ENCODE results near the gene CNGB1.

CNGB1 gene

DNA sequence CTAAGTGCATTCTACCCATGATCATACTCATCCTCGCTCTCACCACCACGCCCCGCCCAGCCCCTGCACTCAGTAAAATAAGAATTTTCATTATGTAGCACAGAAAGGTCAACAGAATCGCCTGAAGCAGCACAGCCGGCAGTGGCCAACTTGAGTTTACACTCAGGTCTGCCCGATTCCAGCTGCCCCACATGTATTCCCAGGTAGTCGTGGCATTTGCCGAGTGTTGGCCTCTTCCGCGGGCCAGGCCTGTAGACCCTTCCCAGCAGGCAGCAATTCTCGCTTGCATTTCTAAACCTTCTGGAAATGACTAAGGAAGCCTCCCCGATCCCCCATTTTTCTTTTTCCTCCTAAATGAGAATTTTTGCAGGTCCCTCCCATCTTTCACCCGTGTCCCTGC lies 609 bp downstream of the CNGB1 start:
- no peak for DNase-seq

DNA sequence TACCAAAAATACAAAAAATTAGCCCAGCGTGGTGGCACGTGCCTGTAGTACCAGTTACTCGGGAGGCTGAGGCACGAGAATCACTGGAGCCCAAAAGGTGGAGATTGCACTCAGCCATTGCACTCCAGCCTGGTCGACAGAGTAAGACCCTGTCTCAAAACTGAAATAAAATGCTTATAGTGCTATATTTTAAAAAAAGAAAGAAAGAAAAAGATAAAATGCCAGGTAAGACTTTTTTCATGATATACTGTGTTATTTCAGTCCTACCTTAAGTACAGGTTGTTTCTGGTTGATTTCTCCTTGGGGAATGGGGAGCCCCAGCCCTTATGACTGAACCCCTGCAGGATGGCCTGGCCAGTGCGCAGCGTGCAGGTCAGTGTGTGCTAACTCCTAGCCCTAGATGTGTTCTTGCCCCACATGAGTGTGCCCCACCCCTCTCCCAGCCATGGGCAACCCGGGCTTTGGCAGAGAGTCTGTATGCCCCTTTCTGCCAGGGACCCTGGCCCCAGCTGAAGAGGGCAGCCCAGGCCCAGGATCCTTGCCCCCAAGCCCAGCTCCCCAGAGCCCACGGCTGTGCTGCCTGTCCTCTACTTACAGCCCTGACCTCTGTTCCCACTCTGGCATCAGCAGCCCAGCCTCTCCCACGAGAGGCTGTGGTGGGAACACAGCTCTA lies 1.3 kb downstream of the CNGB1 start:
- DNase-seq = no peak

DNA sequence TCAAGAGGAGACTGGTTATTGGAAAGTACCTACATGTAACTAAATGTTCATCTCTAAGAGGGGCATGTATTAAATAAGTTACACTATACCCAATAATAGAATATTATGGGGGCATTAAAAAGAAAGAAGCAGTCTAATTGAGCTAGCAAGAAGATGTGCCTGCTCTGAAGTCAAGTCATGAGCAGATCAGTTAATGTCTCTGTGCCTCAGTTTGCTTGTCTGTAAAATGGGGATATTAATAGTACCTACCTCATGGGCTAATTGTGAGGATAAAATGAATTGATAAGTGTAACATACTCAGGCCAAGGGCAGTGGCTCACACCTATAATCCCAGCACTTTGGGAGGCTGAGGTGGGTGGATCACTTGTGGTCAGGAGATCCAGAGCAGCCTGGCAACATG lies 3.0 kb downstream of the CNGB1 start:
- DNase-seq = no peak

DNA sequence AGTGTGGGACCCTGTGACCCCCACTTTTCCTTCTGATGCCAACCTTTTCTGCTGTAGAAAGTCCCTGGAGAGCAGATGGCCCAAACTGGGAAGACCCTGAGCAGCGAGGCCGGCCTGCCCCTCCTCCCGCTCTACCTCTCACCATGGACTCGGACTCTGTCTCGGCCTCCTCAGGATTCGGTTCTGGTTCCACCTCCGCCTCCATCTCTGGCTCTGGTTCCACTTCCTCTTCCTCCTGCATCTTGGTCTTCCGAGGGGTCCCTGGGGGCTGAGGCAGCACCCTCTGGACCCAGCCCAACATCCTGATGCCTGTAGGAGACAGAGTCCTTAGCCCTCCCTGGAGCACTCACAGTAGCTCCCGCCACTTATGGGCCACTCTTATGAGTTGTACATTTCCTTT lies 3.9 kb downstream of the CNGB1 start:
- no peak for DNase-seq

DNA sequence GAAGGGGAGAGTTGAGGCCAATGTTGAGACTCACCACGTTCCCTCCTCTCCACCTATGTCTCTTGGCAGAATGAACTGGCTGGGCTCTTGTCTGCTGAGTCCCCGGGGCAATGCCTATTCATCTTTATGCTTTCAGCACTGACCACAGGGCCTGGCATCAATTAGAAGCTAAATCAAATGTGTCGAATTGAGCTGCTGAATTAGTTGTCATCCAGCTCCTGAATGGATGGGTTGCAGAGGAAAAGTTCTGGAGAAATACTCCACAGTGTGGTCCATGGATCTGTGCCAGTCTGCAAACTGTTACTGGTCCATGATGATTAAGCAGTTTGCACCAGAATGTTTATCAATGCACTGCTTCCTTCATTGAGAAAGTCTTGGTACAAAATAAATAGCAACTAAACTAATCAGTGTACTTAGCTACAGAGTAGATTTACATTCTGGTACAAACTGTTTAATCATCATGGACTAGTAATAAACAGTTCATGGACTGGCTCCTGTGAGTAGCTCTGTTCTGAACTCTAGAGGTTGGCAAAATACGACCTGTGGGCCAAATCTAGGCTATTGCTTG lies 4.6 kb downstream of the CNGB1 start:
- no peak for DNase-seq

DNA sequence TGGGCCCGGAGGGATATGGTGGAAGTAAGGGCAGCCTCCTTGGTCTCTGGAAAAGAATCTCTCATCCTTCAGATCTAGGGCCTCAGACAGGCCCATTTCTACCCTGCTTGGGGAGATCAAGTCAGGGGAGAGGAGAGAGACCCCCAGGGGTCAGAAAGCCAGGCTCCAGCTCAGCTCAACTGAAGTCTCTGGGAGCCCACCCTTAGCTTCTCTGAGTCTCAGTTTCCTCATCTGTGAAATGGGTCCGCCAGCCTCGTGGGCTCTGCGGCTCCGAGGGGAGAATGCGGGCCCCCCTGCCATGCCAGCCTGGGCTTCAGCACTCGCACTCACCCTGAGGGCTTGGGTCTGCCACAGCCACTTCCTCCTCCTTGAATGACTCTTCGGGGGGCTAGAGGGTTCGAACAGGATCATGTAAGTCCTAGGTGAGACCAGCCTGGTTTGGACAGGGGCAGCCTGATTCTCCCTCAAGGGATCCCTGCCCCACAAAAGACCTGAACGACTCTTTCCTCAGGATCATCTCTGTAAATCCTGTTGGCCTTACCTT lies 6.7 kb downstream of the CNGB1 start:
- no peak for DNase-seq

DNA sequence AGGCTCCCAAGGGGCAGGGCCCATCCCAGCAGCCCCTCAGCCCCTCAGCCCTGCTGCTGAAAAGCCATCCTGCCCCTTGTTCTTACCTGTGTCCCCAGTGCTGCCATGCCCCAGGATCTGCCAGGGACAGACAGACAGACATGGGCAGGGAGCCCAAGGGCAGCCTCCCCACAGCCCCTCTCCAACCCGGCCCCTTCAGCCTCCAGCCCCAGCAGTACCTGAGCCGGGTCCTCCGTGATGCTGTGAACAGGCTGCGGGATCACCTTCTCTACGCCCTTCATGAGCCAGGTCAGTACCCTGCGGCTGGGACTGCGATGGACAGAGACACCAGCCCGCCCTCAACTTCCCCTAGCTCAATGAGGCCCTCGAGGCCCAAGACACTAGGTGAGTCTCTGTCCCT lies 8.2 kb downstream of the CNGB1 start:
- no peak for DNase-seq

DNA sequence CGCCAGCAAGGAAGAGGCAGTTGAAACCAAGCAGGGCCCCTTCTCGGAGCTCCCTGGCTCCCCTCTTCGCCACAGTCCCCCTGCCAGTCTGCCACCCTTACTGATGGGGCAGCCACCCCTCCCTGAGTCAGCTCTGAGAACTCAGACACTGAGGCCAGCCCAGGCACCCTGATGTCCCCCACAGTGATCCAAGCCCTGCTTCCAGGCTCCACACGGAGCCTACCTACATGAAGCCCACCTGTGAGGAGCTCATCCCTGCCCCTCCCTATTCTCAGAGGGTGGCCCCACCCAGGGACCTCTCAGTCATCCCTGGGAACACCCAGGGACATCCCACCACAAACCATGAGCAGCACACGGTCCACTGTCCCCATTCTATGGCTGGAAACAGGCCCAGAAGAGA lies 8.9 kb downstream of the CNGB1 start:
- DNase-seq = no peak

DNA sequence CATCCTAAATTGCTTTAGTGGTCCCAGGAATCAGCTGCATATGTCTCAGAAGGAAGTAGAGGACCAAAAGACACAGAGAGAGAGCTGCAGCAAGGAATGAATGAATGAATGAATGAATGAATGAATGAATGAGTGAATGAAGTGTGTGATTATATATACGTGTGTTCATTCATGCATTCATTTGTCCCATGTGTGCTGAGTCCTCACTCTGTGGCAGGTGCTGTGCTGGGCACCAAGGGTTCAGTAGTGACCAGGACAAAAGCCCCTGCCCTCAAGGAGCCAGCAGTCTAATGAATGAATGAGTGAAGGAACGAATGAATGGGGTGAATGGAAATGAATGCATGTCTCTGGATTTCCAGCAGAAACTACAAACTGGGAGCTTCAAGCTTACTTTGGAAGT lies 9.4 kb downstream of the CNGB1 start:
- DNase-seq = no peak

DNA sequence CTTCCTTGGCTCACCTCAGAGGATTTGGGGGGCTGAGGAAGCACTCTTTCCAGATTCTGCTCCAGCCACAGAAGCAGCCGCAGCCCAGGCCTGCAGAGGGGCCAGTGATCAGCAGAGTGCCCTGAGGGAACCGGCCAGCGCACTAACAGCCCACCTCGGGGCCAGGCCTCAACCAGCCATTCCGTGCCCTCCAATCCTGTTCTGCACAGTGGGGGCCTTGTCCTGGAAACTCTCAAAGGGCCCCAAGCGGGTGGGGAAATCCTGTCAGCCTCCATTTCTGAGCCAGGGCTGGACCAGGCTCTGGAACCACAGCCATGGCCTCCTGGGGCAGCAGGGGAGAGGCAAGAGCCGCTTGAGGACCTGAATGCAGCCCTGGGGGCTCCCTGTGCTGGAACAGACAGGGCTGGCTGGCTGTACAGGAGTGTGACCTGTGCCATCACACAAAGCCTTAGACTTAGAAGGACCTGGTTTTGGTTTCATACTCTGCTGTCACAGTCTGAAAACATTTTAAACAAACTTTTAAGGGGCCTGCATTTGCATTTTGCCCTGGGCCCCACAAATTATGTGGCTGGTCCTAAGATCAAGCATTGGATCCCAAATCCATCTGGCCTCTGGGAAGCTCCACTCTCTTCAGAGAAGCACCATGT lies 10.0 kb downstream of the CNGB1 start:
- no peak for DNase-seq

DNA sequence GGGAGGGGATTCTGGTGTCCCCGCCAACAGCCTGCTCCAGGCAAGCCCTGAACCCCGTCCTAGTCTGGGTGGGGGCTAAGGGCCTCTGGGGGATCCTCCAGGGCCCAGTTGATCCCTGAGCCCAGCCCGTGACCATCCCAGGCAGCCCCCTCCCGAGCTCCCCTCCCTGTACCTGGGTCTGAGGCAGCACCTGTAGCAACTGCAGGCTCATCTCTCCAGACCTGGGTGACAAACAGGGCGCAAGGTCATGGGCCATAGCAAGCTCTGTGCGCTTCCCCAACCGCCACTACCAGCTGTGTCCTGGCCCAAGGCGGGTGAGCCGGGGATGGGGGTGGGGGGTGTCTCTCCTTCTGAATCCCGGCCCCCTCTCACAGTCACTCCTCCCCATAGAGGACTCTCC lies 10.6 kb downstream of the CNGB1 start:
- DNase-seq = no peak

DNA sequence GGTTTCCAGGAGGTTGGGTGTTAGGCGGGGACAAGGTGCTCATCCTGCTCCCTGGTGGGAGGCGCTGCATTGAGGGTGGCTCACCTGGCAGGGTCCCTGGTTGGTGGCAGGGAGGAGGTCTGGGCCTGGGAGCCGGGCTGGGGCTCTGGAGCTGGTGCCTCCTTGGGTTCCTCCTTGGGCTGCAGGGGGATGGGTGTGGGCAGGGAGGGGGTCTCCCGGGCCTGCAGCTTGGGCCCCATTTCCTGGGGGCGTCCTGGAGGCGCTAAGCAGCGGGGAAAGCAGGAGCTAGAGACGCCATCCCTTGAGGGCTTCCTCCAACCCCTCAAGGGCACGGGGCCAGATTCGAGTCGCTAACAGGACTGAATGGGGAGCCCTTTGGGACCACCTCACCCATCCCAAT lies 11.1 kb downstream of the CNGB1 start:
- DNase-seq = no peak

DNA sequence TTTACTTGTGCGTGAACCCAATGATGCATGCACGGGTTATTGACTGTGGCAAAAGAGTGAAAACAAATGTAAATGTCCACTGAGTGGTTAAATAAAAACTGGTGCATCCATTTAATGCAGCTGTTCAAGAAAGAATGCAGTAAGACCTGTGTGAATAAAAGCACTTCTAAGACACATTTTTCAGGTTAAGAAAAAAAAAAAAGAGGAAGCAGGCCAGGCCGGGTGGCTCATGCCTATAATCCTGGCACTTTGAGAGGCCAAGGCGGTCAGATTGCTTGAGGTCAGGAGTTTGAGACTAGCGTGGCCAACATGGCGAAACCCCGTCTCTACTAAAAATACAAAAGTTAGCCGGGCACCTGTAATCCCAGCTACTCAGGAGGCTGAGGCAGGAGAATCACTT lies 11.8 kb downstream of the CNGB1 start:
- no peak for DNase-seq

DNA sequence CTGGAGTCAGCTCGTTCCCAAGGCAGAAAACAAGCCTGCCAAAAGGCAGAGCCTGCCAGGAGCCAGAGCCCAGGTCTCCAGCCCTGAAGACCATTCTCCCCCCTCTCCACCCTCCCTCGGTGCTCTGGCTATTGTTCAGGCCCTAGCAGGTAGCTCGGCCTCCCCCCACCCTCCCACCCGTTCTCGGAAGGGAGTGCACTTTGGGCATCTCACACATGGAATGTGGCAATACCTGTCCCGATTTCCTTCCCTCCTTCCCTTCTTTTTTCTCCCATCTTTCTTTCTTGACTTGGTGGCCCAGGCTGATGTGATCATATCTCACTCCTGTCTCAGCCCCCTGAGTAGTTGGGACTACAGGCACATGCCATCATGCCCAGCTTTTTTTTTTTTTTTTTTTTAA lies 12.4 kb downstream of the CNGB1 start:
- no peak for DNase-seq

DNA sequence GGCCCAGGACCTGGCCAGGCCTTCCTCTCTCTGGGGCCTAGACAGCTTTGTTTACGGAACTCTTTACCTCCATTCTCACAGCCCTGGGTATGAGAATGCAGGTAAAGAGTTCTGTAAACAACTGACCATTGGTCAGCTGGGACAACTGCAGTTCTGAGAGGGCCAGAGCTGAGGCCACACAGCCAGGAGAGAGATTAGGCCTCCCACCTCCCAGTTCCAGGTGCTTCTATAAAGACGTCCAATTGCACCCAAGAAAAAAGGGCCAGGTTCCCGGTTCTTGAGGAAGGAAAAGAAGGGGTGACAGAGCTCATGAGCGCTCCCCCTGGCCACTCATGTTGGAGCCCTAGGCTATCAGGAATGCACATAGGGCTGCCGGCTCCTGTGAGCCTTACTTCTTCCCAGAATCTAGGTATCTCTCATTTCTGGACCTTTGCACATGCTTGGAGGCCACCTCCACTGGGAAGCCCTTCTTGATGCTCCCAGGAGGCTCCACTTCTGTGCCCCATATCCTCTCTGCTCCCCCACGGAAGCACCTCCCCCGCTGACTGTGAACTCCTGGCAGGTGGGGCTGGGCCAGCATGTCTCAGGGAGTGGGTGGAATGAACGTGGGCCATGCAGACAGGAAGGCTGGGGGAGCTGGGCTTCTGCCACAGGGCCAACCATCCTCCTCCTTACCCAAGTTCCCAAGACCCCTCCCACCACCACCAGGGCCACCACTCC lies 13.1 kb downstream of the CNGB1 start:
- no peak for DNase-seq

DNA sequence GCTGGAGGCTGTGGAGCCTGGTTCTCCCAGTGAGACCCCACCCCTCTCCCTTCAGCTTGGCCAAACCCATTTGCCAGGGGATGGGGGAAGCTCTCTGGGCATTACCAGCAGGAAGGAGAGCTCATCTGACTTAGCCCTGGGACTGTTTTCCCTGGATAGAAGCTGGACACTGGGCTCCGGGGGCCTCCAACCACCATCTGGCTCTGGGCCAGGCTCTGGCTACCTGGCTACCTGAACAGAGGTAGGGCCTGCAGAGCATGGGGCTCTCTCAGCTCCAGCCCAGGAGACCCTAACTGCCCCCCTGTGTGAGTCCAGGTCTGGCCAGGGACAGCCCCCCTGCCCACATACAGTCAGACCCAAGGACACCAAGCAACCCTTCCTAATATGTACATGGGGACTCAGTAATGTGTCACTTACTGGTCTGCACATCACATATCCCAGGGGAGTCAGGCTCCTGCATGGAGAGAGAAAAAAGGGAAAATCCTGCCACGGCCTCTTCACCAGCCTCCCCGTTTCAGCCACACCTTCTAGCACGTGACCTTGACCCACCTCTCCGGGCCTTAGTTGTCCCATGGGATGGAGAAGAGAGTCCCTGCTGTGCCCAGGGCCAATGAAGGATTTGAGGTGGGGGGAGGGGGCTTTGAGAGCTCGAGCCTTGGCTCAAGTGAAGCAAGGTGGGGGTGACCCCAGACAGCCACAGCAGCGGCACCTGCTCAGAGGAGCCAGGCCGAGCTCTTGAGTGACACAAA lies 13.8 kb downstream of the CNGB1 start:
- no peak for DNase-seq

DNA sequence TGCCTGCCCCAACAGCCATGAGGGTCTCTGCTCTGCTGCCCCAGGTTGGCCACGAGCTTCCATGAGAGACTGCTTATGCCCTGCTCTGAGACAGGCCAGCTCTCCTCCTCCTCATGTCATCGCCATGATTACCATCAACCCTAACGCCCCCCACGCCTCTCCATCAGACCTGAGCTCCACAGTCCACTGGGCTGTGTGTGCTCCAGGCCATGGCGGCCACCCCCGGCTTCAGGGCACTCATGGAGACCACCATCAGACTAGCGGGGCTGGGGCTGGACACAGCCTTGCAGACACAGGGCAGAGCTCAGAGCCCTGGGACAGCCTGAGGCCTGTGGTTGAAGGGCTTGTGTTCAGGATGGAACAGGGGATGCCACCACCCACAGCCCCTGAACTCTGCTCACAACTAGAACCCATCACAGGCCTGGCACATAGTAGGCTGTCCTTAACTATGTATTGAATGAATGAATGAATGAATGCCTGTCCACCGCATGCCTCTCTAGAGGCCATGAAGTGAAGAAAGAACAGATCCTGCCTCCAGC lies 14.6 kb downstream of the CNGB1 start:
- DNase-seq = no peak

DNA sequence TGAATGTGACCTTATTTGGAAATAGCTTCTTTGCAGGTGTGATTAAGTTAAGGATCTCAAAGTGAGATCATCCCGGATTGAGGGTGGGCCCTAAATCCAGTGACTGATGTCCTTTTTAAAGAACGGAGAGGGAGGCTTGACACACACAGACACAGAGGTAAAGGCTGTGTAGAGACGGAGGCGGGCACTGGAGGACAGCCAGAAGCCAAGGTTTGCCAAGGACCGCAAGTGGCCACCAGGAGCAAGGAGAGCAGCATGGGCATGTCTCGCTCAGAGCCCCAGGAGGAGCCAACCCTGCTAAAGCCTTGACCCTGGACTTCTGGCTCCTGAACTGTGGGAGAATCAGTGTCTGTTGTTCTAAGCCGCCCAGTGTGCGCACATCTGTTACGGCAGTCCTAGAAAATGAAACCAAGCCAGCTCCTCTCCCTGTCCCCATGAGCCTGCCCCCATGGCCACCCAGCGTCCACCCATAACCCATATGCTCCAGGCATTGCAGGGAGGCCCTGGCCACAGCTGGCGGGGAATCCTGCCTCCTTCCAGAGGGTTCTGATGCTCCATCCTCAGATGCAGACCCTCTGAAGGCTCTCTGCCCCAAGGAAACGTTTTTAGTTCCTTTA lies 15.2 kb downstream of the CNGB1 start:
- DNase-seq = no peak

DNA sequence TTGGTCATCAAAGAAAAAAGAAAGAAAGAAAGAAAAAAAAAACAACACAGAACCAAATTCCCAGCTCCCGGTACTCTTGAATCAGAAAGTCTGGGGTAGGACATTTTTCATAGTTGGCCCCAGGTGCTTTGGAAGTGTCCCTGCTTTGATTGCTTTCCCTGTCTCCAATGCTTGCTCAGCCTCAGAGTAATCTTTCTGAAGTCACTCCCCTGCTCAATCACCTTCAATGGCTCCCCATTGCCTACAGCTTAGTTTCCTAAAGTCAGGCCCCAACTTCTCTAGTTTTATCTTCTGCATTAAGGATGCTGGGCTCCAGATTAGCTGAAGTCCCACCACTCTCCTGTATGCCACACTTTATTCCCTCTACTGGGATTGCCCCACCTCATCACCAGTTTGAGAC lies 17.1 kb downstream of the CNGB1 start:
- DNase-seq = no peak

DNA sequence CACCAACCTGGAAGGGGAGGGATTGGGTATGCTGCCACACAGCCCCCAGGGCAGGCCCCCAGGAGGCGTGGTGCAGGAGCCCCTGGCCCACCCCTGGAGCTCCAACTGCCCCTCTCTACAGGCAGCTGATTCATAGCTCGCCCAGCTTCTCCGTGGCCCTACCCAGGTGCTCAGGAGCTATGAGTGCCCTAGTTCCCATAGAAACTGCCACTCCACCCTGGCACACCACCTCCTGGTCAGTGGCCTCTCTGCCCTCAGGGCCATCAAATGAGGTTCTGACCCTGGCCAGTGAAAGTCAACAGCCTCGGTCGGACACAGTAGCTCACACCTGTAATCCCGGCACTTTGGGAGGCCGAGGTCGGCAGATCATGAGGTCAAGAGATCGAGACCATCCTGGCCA lies 18.0 kb downstream of the CNGB1 start:
- DNase-seq = no peak

DNA sequence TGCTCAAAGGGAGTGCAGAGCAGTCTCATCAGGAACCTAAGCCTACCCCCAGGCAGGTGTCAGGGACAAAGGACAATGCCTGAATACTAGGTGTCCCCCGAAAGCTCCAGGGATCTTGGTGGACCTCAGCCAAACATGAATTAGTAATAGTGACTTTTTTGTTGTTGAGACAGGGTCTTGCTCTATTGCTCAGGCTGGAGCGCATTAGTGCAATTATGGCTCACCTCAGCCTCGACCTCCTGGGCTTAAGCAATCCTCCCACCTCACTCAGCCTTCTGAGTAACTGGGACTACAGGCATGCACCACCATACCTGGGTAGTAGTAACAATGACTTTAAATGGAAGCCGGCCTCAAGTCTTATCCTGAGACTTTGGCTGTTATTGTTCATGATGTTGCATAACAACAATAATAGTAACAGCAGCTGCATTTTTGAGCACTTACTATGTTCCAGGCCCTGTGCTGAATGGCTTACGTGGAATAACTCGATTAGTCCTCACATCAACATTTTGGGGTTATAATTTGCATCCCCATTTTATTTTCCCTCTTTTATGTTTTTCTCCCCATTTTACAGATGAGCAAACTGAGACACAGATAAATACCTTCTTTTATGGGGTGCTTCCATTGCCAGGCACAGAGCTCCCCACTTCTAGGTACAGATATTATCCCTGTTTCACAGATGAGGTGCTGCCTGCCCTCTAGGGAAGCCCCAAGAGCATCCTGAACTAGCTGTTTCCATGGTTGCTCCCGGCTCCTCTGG lies 19.5 kb downstream of the CNGB1 start:
- no peak for DNase-seq

DNA sequence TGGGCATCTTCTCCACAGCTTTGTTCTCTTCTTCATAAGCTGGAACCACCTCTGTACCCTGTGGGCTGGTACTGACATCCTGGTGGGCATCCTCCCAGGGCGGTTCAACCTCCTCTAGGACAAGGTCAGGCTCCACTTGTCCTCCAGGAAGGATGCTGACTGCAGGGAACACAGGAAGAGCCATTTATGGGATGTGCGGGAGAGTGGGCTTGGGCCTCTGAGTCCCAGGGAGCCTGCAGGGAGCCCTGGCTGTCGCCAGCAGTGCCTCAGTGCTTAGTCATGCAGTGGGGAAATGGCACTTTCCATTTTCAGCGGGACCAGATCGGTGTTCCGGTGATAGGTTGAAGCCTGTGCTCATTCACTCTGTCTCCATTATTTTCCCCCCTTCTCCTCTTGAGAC lies 20.5 kb downstream of the CNGB1 start:
- DNase-seq = peak; percentile 16
